Measurements from ENCODE around the gene MAML3.

The MAML3 gene

GRCh38 chr4:139823746-139824145 is 330.2 kb downstream of the MAML3 start:
- H3K4me3 ChIP-seq (ENCODE audit: low read length): no peak overlapping the region
- no peaks in the 10 kb centered on the region; the same call in 1 of the 2 replicates for H3K9me2 ChIP-seq (replicated peaks; ENCODE audit: control insufficient read depth, low read length)
- H3K9me3 ChIP-seq (ENCODE audit: control insufficient read depth, insufficient read depth, low read length): no peaks in the 10 kb centered on the region
- no peaks in the 10 kb centered on the region for H3K27me3 ChIP-seq (ENCODE audit: control insufficient read depth, low read length)
- no peak for TF ChIP-seq EZH2phosphoT487 (IDR thresholded peaks at IDR 0.05; ENCODE audit: borderline replicate concordance, low read length)
- H3K4me1 ChIP-seq (ENCODE audit: control insufficient read depth, low read length): peaks cover 7% of the 10 kb centered on the region; the same call in 1 of the 2 replicates
- H4K20me1 ChIP-seq (ENCODE audit: control insufficient read depth, insufficient read depth, low read depth, low read length): no peaks in the 10 kb centered on the region
- no peak overlapping the region for H3K27ac ChIP-seq (ENCODE audit: low read depth, low read length)
- H3F3A ChIP-seq (ENCODE audit: control insufficient read depth, insufficient read depth): no peaks in the 10 kb centered on the region
- H3K36me3 ChIP-seq (ENCODE audit: control insufficient read depth, low read length): no peaks in the 10 kb centered on the region
- H3K4me2 ChIP-seq (ENCODE audit: low read length): no peak overlapping the region
- no peaks in the 10 kb centered on the region for H3K79me2 ChIP-seq (ENCODE audit: control insufficient read depth, low read length)

DNA sequence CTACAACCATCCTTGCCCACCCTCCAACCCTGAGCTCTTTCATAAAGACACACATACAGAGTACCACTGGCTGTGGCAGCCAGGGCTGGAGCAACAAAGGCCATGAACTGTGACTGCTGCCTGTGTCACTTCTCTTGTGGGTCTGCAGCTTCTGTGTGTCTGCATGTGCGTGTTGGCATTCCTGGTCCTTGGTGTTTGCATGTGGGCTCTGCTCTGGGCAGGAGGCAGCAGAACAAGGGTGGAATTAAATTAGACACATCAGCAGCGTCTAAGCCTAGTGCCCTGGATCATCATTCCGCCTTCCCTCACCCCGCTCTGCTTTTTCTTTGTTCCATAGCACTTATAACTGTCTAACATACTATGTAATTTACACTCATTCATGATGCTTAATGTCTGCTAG is 330.6 kb downstream of the MAML3 start:
- H3K4me1 ChIP-seq (ENCODE audit: control insufficient read depth, low read length): peaks cover 7% of the 10 kb centered on the region; the same call in 1 of the 2 replicates
- TF ChIP-seq EZH2phosphoT487 (IDR thresholded peaks at IDR 0.05; ENCODE audit: borderline replicate concordance, low read length): no peak
- TF ChIP-seq, protein P1, sequence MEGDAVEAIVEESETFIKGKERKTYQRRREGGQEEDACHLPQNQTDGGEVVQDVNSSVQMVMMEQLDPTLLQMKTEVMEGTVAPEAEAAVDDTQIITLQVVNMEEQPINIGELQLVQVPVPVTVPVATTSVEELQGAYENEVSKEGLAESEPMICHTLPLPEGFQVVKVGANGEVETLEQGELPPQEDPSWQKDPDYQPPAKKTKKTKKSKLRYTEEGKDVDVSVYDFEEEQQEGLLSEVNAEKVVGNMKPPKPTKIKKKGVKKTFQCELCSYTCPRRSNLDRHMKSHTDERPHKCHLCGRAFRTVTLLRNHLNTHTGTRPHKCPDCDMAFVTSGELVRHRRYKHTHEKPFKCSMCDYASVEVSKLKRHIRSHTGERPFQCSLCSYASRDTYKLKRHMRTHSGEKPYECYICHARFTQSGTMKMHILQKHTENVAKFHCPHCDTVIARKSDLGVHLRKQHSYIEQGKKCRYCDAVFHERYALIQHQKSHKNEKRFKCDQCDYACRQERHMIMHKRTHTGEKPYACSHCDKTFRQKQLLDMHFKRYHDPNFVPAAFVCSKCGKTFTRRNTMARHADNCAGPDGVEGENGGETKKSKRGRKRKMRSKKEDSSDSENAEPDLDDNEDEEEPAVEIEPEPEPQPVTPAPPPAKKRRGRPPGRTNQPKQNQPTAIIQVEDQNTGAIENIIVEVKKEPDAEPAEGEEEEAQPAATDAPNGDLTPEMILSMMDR (IDR thresholded peaks at IDR 0.05; ENCODE audit: low read depth, low read length, poor library complexity, severe bottlenecking): no peak

DNA sequence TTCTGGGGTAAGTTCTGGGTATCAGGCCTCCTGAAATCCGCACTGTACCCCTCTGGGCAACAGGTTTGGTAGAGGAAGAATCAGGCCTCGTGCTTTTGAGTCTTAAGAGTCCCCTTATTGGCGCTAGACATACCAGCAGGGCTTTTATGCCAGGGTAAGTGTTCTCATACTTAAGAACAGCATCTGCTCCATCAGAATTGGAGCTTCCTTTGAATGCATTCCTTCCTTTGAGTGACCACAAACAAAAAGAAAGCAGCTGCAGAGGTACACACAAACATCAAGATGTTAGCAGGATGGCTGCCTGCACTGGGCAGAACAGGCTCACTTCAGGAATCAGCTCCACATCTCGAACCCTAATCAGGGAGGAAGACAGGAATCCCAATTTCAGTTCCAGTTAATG is 331.6 kb downstream of the MAML3 start:
- Histone ChIP-seq H3K79me2 (ENCODE audit: control insufficient read depth, low read length) (no peaks in the 10 kb centered on the region), H3F3A (ENCODE audit: control insufficient read depth, insufficient read depth) (no peaks in the 10 kb centered on the region), H3K4me3 (ENCODE audit: low read length) (no peak overlapping the region), H3K27me3 (ENCODE audit: control insufficient read depth, low read length) (no peaks in the 10 kb centered on the region), H3K4me1 (ENCODE audit: control insufficient read depth, low read length) (peaks cover 7% of the 10 kb centered on the region; the same call in 1 of the 2 replicates), H4K20me1 (ENCODE audit: control insufficient read depth, insufficient read depth, low read depth, low read length) (no peaks in the 10 kb centered on the region), H3K4me2 (ENCODE audit: low read length) (no peak overlapping the region), H3K9me3 (ENCODE audit: control insufficient read depth, insufficient read depth, low read length) (no peaks in the 10 kb centered on the region), H3K36me3 (ENCODE audit: control insufficient read depth, low read length) (no peaks in the 10 kb centered on the region), H3K9me2 (replicated peaks; ENCODE audit: control insufficient read depth, low read length) (no peaks in the 10 kb centered on the region; the same call in 1 of the 2 replicates), H3K27ac (ENCODE audit: low read depth, low read length) (no peak overlapping the region)
- no peak for TF ChIP-seq EZH2phosphoT487 (IDR thresholded peaks at IDR 0.05; ENCODE audit: borderline replicate concordance, low read length)
- TF ChIP-seq, protein P1 (IDR thresholded peaks at IDR 0.05; ENCODE audit: low read depth, low read length, poor library complexity, severe bottlenecking): no peak

More for the DNA sequence above, 330.6 kb downstream of the MAML3 start:
- no peaks in the 10 kb centered on the region for H3K9me3 ChIP-seq (ENCODE audit: control insufficient read depth, insufficient read depth, low read length)
- H3K79me2 ChIP-seq (ENCODE audit: control insufficient read depth, low read length): no peaks in the 10 kb centered on the region
- H3K27me3 ChIP-seq (ENCODE audit: control insufficient read depth, low read length): no peaks in the 10 kb centered on the region
- H3K36me3 ChIP-seq (ENCODE audit: control insufficient read depth, low read length): no peaks in the 10 kb centered on the region
- H3K9me2 ChIP-seq (replicated peaks; ENCODE audit: control insufficient read depth, low read length): no peaks in the 10 kb centered on the region; the same call in 1 of the 2 replicates
- no peak overlapping the region for H3K27ac ChIP-seq (ENCODE audit: low read depth, low read length)
- H4K20me1 ChIP-seq (ENCODE audit: control insufficient read depth, insufficient read depth, low read depth, low read length): no peaks in the 10 kb centered on the region
- no peak overlapping the region for H3K4me3 ChIP-seq (ENCODE audit: low read length)
- no peaks in the 10 kb centered on the region for H3F3A ChIP-seq (ENCODE audit: control insufficient read depth, insufficient read depth)
- no peak overlapping the region for H3K4me2 ChIP-seq (ENCODE audit: low read length)

GRCh38 chr4:139819082-139819481 is 334.9 kb downstream of the MAML3 start:
- Histone ChIP-seq H3K9me2 (replicated peaks; ENCODE audit: control insufficient read depth, low read length) (no peaks in the 10 kb centered on the region; the same call in 1 of the 2 replicates), H3K4me2 (ENCODE audit: low read length) (no peak overlapping the region)

More at GRCh38 chr4:139819082-139819481, 334.9 kb downstream of the MAML3 start:
- Histone ChIP-seq H3K4me1 (ENCODE audit: control insufficient read depth, low read length) (no peaks in the 10 kb centered on the region), H4K20me1 (ENCODE audit: control insufficient read depth, insufficient read depth, low read depth, low read length) (no peaks in the 10 kb centered on the region), H3K36me3 (ENCODE audit: control insufficient read depth, low read length) (no peaks in the 10 kb centered on the region), H3K9me3 (ENCODE audit: control insufficient read depth, insufficient read depth, low read length) (no peaks in the 10 kb centered on the region), H3K27me3 (ENCODE audit: control insufficient read depth, low read length) (no peaks in the 10 kb centered on the region), H3K79me2 (ENCODE audit: control insufficient read depth, low read length) (no peaks in the 10 kb centered on the region), H3K4me3 (ENCODE audit: low read length) (no peak overlapping the region), H3K27ac (ENCODE audit: low read depth, low read length) (no peak overlapping the region), H3F3A (ENCODE audit: control insufficient read depth, insufficient read depth) (no peaks in the 10 kb centered on the region)
- TF ChIP-seq EZH2phosphoT487 (IDR thresholded peaks at IDR 0.05; ENCODE audit: borderline replicate concordance, low read length): no peak
- TF ChIP-seq, protein P1 (IDR thresholded peaks at IDR 0.05; ENCODE audit: low read depth, low read length, poor library complexity, severe bottlenecking): no peak

Data from DOHH2 (cell line).